Measurements from ENCODE around the gene SLIT3.

The SLIT3 gene

DNA sequence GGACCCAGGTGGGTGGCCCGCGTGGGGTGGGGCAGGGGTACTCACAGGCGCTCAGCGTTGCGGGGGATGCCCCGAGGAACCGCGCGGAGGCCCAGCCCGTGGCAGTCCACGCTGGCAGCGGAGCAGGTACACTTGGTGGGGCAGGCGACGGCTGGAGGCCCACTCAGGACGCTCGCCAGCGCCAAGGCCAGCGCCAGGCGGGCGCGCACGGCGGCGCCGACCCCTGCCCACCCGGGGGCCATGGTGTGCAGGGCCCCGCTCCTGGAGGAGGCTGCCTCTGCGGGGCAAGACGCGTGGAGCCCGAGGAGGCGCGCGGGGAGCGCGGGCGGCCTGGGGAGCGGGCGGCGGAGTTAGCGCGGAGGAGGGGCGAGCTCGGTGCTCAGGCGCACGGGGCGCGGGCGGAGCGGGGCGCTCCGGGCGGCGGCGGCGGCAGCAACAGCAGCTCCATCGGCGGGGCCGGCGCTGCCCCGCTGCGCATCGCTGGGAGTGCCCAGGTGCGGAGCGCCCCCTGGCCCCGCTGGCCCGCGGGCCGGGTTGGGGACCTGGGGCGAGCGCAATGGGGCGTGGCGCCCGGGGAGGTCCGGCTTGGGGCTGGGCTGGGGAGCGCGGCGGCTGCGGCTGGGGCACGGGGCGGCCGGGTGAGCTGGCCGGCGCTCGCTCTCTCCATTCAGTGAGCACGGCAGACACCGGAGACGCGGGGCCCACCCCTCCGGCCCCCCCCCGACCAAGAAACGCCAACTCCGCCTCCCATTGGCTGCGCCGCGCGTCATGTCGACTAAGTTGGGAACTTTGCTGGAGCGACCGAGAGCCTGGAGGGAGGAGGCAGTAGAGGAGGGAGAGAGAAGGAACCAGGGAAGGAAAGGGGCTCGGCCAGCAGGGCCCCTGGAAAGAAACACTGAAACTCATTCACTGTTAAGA lies at the start of gene SLIT3:
Gene SLIT3 (minus strand): TSS at position 672 of the 918 bp plus-strand sequence. CDS start 430 bp downstream, at position 242.
- no peak for TF ChIP-seq CTCF (IDR thresholded peaks at IDR 0.05; ENCODE audit: insufficient read depth, low read length, poor library complexity, severe bottlenecking)
- TF ChIP-seq EZH2phosphoT487 (conservative IDR thresholded peaks at IDR 0.05; ENCODE audit: low read length): no peak
- Histone ChIP-seq H3K9me2 (replicated peaks; ENCODE audit: insufficient read depth, low read length) (no peaks in the 10 kb centered on the region), H3K9me3 (ENCODE audit: insufficient read depth, low read length) (no peaks in the 10 kb centered on the region), H3F3A (ENCODE audit: insufficient read depth) (no peaks in the 10 kb centered on the region), H3K4me2 (ENCODE audit: low read depth, low read length, poor library complexity, severe bottlenecking) (no peak within 1 kb of the TSS), H3K27me3 (ENCODE audit: low read length) (no peaks in the 10 kb centered on the region), H3K9ac (ENCODE audit: low read length) (no peak within 1 kb of the TSS), H3K79me2 (ENCODE audit: insufficient read depth, low read length) (no peaks in the 10 kb centered on the region), H2AFZ (ENCODE audit: low read depth, low read length, severe bottlenecking) (no peak within 1 kb of the TSS), H3K36me3 (ENCODE audit: low read length) (no peaks in the 10 kb centered on the region), H3K4me3 (ENCODE audit: insufficient read depth, low read length, poor library complexity, severe bottlenecking) (no peak within 1 kb of the TSS), H4K20me1 (ENCODE audit: low read depth, low read length) (no peaks in the 10 kb centered on the region), H3K27ac (ENCODE audit: low read depth, low read length) (no peak within 1 kb of the TSS)

DNA sequence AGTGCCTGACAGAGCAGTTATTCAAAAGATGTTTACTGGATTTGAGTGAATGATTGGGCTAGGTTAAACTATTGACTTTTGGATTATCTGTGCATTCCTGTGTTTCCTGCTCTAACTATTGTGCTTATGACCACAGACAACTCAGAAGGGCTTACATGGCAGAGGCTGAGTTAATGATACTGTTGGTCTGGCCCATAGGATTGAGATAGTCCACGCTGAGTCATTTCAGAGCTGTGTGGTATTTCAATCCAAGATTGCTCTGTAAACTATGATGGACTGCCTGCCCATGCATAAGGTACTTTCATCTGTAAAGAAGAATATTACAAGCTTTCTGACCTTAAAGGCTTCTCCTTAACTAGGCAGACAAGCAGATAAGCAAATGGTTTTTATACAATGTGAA lies 49.1 kb upstream of the SLIT3 start:
- H3K27me3 ChIP-seq (ENCODE audit: low read length): no peaks in the 10 kb centered on the region
- no peaks in the 10 kb centered on the region for H3K79me2 ChIP-seq (ENCODE audit: insufficient read depth, low read length)
- no peaks in the 10 kb centered on the region for H3F3A ChIP-seq (ENCODE audit: insufficient read depth)
- no peak overlapping the region for H3K9ac ChIP-seq (ENCODE audit: low read length)
- H3K4me2 ChIP-seq (ENCODE audit: low read depth, low read length, poor library complexity, severe bottlenecking): no peak overlapping the region
- no peaks in the 10 kb centered on the region for H3K9me3 ChIP-seq (ENCODE audit: insufficient read depth, low read length)
- H4K20me1 ChIP-seq (ENCODE audit: low read depth, low read length): no peaks in the 10 kb centered on the region
- H3K4me3 ChIP-seq (ENCODE audit: insufficient read depth, low read length, poor library complexity, severe bottlenecking): no peak overlapping the region
- no peak overlapping the region for H3K27ac ChIP-seq (ENCODE audit: low read depth, low read length)
- H2AFZ ChIP-seq (ENCODE audit: low read depth, low read length, severe bottlenecking): no peak overlapping the region
- no peak for TF ChIP-seq CTCF (IDR thresholded peaks at IDR 0.05; ENCODE audit: insufficient read depth, low read length, poor library complexity, severe bottlenecking)
- TF ChIP-seq EZH2phosphoT487 (conservative IDR thresholded peaks at IDR 0.05; ENCODE audit: low read length): no peak
- H3K36me3 ChIP-seq (ENCODE audit: low read length): no peaks in the 10 kb centered on the region
- H3K9me2 ChIP-seq (replicated peaks; ENCODE audit: insufficient read depth, low read length): no peaks in the 10 kb centered on the region

DNA sequence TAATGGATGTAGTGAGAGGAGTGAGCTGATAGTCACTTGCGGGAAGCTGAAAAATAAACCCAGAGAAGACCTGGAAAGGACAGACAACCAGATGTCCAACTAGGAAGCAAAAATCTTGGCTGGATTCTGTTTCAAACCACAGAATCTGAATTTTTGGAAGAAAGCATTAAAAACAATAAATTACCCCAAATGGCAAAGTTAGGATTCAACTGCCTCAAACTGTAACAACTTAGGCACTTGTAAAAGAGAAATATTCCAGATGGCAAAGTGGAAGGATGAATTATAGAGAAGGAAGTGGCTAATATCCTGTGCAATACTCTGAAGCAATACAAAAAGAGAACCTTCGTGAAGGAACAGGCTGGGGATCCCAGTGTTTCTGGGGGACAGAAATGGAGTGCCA lies 46.8 kb upstream of the SLIT3 start:
- TF ChIP-seq CTCF (IDR thresholded peaks at IDR 0.05; ENCODE audit: insufficient read depth, low read length, poor library complexity, severe bottlenecking): no peak
- no peak for TF ChIP-seq EZH2phosphoT487 (conservative IDR thresholded peaks at IDR 0.05; ENCODE audit: low read length)
- Histone ChIP-seq H3F3A (ENCODE audit: insufficient read depth) (no peaks in the 10 kb centered on the region), H3K4me2 (ENCODE audit: low read depth, low read length, poor library complexity, severe bottlenecking) (no peak overlapping the region), H2AFZ (ENCODE audit: low read depth, low read length, severe bottlenecking) (no peak overlapping the region), H3K4me3 (ENCODE audit: insufficient read depth, low read length, poor library complexity, severe bottlenecking) (no peak overlapping the region), H3K79me2 (ENCODE audit: insufficient read depth, low read length) (no peaks in the 10 kb centered on the region), H4K20me1 (ENCODE audit: low read depth, low read length) (no peaks in the 10 kb centered on the region), H3K9ac (ENCODE audit: low read length) (no peak overlapping the region), H3K27ac (ENCODE audit: low read depth, low read length) (no peak overlapping the region), H3K27me3 (ENCODE audit: low read length) (no peaks in the 10 kb centered on the region), H3K9me2 (replicated peaks; ENCODE audit: insufficient read depth, low read length) (no peaks in the 10 kb centered on the region), H3K36me3 (ENCODE audit: low read length) (no peaks in the 10 kb centered on the region), H3K9me3 (ENCODE audit: insufficient read depth, low read length) (no peaks in the 10 kb centered on the region)

All from SU-DHL-6 (cell line).